ENCODE measurements around the gene CAMTA1.
A peak's percentile ranks its signal among the peaks of the same experiment; 100 is the strongest.

CAMTA1 gene

GRCh38 chr1:7732331-7732730 lies 947.1 kb downstream of the CAMTA1 start:
- Mint-ChIP-seq H3K27me3 (peaks cover 14% of the 10 kb centered on the region), H3K4me3 (no peak overlapping the region), H3K36me3 (ENCODE audit: low read depth) (no peaks in the 10 kb centered on the region), H3K9me3 (no peaks in the 10 kb centered on the region), H3K27ac (no peak overlapping the region), H3K4me1 (ENCODE audit: low read depth) (no peaks in the 10 kb centered on the region)
- DNase-seq, result no peak

DNA sequence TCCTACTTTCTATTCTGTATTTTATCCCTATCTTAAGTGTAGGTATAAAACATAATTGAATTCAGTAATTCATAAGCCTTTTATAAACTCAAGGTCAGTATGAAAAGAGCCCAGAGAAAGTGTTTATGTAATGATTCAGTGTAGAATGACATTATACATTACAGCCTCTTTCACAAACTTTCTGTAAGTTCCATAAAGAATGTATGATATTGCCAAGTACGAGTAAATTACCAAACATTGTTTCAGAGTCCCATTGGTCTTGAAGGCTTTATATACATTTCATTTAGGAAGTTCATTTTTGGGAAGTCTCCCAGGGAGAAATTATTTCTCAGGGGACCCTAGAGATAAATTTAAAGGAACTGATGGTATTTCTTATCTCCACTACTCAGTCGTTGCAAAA lies 948.0 kb downstream of the CAMTA1 start:
- Mint-ChIP-seq H3K27me3 (peaks cover 23% of the 10 kb centered on the region), H3K36me3 (ENCODE audit: low read depth) (no peaks in the 10 kb centered on the region), H3K4me1 (ENCODE audit: low read depth) (no peaks in the 10 kb centered on the region), H3K4me3 (no peak overlapping the region), H3K9me3 (no peaks in the 10 kb centered on the region), H3K27ac (no peak overlapping the region)
- DNase-seq, result no peak

DNA sequence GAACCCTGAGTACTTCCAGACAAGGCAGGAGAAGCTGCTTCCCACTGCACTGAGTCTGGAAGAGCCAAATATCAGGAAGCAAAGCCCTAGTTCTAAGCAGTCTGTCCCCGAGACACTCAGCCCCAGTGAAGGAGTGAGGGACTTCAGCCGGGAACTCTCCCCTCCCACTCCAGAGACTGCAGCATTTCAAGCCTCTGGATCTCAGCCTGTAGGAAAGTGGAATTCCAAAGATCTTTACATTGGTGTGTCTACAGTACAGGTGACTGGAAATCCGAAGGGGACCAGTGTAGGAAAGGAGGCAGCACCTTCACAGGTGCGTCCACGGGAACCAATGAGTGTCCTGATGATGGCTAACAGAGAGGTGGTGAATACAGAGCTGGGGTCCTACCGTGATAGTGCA lies 952.8 kb downstream of the CAMTA1 start:
- Mint-ChIP-seq H3K27ac (no peak overlapping the region), H3K9me3 (peaks cover 6% of the 10 kb centered on the region), H3K36me3 (ENCODE audit: low read depth) (no peaks in the 10 kb centered on the region), H3K27me3 (peaks cover 23% of the 10 kb centered on the region), H3K4me3 (no peak overlapping the region), H3K4me1 (ENCODE audit: low read depth) (no peaks in the 10 kb centered on the region)
- DNase-seq, result no peak

DNA sequence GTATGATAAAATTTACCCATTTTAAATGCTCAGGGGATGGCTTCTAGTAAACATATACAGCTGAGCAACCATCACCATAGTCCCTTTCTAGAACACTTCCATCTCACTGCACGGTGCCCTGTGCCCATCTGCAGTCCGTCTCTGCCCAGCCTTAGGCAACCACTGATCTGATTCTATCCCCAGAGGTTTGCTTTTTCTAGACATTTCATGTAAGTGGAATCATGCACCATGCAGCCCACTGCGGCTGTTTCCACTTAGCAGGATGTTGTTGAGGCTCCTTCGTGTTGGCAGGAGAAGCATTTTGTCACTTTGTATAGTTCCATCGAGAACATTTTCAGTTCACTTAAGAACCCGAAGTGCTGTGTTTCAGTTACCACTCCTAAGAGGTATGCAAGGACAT lies 958.1 kb downstream of the CAMTA1 start:
- Mint-ChIP-seq H3K4me1 (ENCODE audit: low read depth) (no peaks in the 10 kb centered on the region), H3K4me3 (no peak overlapping the region), H3K36me3 (ENCODE audit: low read depth) (no peaks in the 10 kb centered on the region), H3K27me3 (peaks cover 2% of the 10 kb centered on the region), H3K9me3 (peaks cover 6% of the 10 kb centered on the region), H3K27ac (no peak overlapping the region)
- no peak for DNase-seq

DNA sequence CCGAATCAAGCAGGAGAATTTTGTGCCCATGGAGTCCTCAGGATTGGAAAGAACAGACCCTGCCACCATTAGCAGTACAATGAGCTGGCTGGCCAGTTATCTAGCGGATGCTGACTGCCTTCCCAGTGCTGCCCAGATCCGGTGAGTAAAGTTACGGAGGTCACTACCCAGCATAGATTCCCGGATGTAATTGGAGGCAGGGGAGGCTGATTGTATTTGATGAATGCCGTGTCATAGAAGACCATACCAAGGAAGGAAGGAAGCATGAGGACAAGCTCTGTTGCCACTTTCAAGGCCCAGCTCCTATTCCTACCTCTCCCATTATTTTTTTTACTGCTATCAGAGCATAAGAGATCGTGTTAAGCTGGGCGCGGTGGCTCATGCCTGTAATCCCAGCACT lies 959.6 kb downstream of the CAMTA1 start:
- Mint-ChIP-seq H3K4me1 (ENCODE audit: low read depth) (no peaks in the 10 kb centered on the region), H3K36me3 (ENCODE audit: low read depth) (no peaks in the 10 kb centered on the region), H3K9me3 (no peaks in the 10 kb centered on the region), H3K27me3 (no peaks in the 10 kb centered on the region), H3K4me3 (no peak overlapping the region), H3K27ac (no peak overlapping the region)
- DNase-seq, result no peak

GRCh38 chr1:7745783-7746182 lies 960.5 kb downstream of the CAMTA1 start:
- Mint-ChIP-seq H3K9me3 (no peaks in the 10 kb centered on the region), H3K4me3 (no peak overlapping the region), H3K4me1 (ENCODE audit: low read depth) (no peaks in the 10 kb centered on the region), H3K27ac (no peak overlapping the region), H3K27me3 (no peaks in the 10 kb centered on the region), H3K36me3 (ENCODE audit: low read depth) (no peaks in the 10 kb centered on the region)
- DNase-seq, result no peak

- H3K4me3 Mint-ChIP-seq, result no peak overlapping the region
- peaks cover 10% of the 10 kb centered on the region for H3K4me1 Mint-ChIP-seq (ENCODE audit: low read depth)
- no peak overlapping the region for H3K27ac Mint-ChIP-seq
- no peaks in the 10 kb centered on the region for H3K9me3 Mint-ChIP-seq
- DNase-seq, result no peak
- H3K27me3 Mint-ChIP-seq, result peaks cover under 1% of the 10 kb centered on the region
- no peaks in the 10 kb centered on the region for H3K36me3 Mint-ChIP-seq (ENCODE audit: low read depth)
These were observed 962.4 kb downstream of the CAMTA1 start for GRCh38 chr1:7747605-7748004.

- no peak overlapping the region for H3K4me3 Mint-ChIP-seq
- H3K27me3 Mint-ChIP-seq, result peaks cover 7% of the 10 kb centered on the region
- no peaks in the 10 kb centered on the region for H3K9me3 Mint-ChIP-seq
- H3K27ac Mint-ChIP-seq, result no peak overlapping the region
- DNase-seq, result no peak
- H3K36me3 Mint-ChIP-seq (ENCODE audit: low read depth), result no peaks in the 10 kb centered on the region
- peaks cover 17% of the 10 kb centered on the region for H3K4me1 Mint-ChIP-seq (ENCODE audit: low read depth)
These were observed 963.9 kb downstream of the CAMTA1 start for GRCh38 chr1:7749126-7749525.

- Mint-ChIP-seq H3K27ac (no peak overlapping the region), H3K9me3 (no peaks in the 10 kb centered on the region), H3K4me3 (no peak overlapping the region), H3K36me3 (ENCODE audit: low read depth) (no peaks in the 10 kb centered on the region), H3K27me3 (peaks cover 7% of the 10 kb centered on the region), H3K4me1 (ENCODE audit: low read depth) (peaks cover 18% of the 10 kb centered on the region)
- no peak for DNase-seq
These were observed 965.9 kb downstream of the CAMTA1 start for GRCh38 chr1:7751174-7751573.

GRCh38 chr1:7752512-7753417 lies 967.5 kb downstream of the CAMTA1 start:
- peak overlapping the region; percentile 50 for H3K4me3 Mint-ChIP-seq
- DNase-seq, result peak; percentile 38
- H3K4me1 Mint-ChIP-seq (ENCODE audit: low read depth), result peaks cover 18% of the 10 kb centered on the region
- H3K27ac Mint-ChIP-seq, result no peak overlapping the region
- no peaks in the 10 kb centered on the region for H3K36me3 Mint-ChIP-seq (ENCODE audit: low read depth)
- H3K9me3 Mint-ChIP-seq, result no peaks in the 10 kb centered on the region
- H3K27me3 Mint-ChIP-seq, result peaks cover 7% of the 10 kb centered on the region

DNA sequence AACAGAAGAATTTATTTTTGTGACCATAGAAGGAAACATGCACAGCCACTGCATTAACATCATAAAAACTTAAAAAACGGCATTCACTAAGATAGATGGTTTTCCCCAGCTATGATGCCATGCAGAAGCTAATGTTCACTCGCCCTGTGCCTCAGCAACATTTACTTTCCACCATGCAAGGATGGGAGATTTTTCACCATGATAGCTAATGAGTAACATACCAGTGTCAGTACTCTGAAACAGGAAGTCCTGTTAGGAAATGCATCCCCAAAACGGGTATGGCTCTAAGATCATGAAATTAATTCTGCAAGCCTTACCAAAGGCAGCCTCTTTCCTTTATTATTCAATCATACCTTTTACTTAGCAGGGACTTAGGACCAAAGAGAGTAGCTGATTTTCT lies 968.4 kb downstream of the CAMTA1 start:
- H3K4me1 Mint-ChIP-seq (ENCODE audit: low read depth), result peaks cover 18% of the 10 kb centered on the region
- no peaks in the 10 kb centered on the region for H3K36me3 Mint-ChIP-seq (ENCODE audit: low read depth)
- H3K4me3 Mint-ChIP-seq, result no peak overlapping the region
- H3K27ac Mint-ChIP-seq, result no peak overlapping the region
- peaks cover 7% of the 10 kb centered on the region for H3K27me3 Mint-ChIP-seq
- no peak for DNase-seq
- no peaks in the 10 kb centered on the region for H3K9me3 Mint-ChIP-seq

DNA sequence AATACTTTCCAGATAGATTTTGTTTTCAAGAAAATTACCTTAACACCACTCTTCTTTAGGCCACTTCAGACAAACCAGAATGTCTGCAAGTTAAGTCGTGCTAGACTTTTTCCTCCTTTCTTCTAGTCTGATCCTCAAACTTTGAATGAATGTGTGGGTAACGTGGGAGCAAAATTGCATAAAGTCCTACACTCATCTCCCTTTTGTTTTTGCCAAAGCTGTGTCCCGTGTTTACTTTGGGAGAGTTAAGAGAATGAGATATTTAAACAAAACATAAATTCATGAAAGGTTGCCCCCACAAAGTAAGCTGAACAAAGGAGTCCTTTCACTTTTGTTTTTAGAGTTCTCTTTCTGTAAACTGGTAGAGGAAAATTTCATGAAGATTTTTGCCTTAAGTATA lies 969.0 kb downstream of the CAMTA1 start:
- no peak for DNase-seq
- Mint-ChIP-seq H3K4me3 (no peak overlapping the region), H3K36me3 (ENCODE audit: low read depth) (no peaks in the 10 kb centered on the region), H3K9me3 (no peaks in the 10 kb centered on the region), H3K27me3 (peaks cover 7% of the 10 kb centered on the region), H3K4me1 (ENCODE audit: low read depth) (peaks cover 18% of the 10 kb centered on the region), H3K27ac (no peak overlapping the region)

DNA sequence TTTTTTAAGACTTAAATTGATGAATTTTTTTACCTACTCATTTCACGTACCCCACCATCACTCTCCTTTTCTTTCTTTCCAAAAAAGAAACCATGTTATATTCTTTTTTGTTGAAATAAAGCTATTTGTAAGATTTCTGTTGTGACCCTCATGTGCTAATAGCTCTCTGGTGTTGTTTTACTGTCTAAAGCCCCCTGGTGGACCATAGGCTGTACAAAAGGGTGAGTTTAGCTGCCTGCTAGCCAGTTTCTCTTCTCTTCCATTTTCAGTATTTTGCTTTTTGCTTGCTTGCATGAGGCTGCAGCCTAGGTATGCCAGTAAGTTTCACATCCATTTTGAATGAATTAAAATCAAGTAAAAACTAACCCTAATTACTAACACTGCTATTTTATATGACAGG lies 970.2 kb downstream of the CAMTA1 start:
- H3K27me3 Mint-ChIP-seq, result peaks cover 7% of the 10 kb centered on the region
- H3K9me3 Mint-ChIP-seq, result no peaks in the 10 kb centered on the region
- H3K27ac Mint-ChIP-seq, result no peak overlapping the region
- no peaks in the 10 kb centered on the region for H3K36me3 Mint-ChIP-seq (ENCODE audit: low read depth)
- no peak for DNase-seq
- no peak overlapping the region for H3K4me3 Mint-ChIP-seq
- H3K4me1 Mint-ChIP-seq (ENCODE audit: low read depth), result peaks cover 18% of the 10 kb centered on the region

- Mint-ChIP-seq H3K27me3 (peaks cover 3% of the 10 kb centered on the region), H3K27ac (no peak overlapping the region), H3K4me3 (no peak overlapping the region), H3K36me3 (ENCODE audit: low read depth) (no peaks in the 10 kb centered on the region), H3K4me1 (ENCODE audit: low read depth) (no peaks in the 10 kb centered on the region), H3K9me3 (no peaks in the 10 kb centered on the region)
- DNase-seq, result no peak
These were observed 975.0 kb downstream of the CAMTA1 start for GRCh38 chr1:7760245-7760644.

GRCh38 chr1:7761103-7761502 lies 975.8 kb downstream of the CAMTA1 start:
- no peak for DNase-seq
- H3K9me3 Mint-ChIP-seq, result no peaks in the 10 kb centered on the region
- H3K27me3 Mint-ChIP-seq, result peaks cover 3% of the 10 kb centered on the region
- H3K4me1 Mint-ChIP-seq (ENCODE audit: low read depth), result no peaks in the 10 kb centered on the region
- no peak overlapping the region for H3K27ac Mint-ChIP-seq
- H3K4me3 Mint-ChIP-seq, result no peak overlapping the region
- H3K36me3 Mint-ChIP-seq (ENCODE audit: low read depth), result no peaks in the 10 kb centered on the region
